Measurements from ENCODE around the gene NFILZ.

NFILZ gene

DNA sequence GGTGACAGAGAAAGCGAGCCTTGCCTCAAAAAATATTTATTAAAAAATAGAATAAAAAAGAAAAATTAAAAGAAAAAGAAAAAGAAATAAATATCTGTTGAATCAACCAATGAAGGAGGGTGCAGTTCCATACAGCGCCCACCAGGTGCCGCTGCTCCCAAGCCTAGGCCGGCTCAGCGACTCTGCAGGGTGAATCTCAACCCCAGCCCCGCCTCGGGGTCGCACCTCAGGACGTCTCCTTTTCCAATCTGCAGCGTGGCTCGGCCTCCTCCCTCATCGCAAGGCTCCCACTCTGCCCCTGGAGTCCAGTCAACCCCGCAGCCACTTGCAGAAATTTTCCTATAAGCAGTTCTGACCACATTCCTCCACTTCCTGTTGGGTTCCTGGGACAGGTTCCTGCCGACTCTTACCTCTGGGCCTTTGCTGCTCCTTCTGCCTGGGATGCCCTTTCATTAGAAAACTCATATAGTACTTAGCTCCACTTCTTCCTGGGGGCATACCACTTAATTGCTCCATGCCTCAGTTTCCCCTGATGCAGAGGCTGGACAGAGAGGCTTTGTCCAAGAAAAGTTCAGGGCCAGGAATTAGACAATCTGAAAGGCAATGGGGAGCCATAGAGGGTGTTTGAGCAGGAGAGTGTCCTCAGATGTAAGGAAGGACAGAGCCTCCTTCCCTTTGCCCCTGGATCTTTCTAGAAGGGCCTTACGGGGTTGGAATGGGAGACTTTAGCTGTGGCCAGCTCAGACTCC lies 24.3 kb downstream of the NFILZ start:
- Histone ChIP-seq H3K27me3 (ENCODE audit: low read length) (no peaks in the 10 kb centered on the region), H3K9me3 (ENCODE audit: insufficient read depth, low read length) (no peaks in the 10 kb centered on the region), H3K27ac (ENCODE audit: low read depth, low read length) (no peak overlapping the region), H3K4me3 (ENCODE audit: insufficient read depth, low read length, poor library complexity, severe bottlenecking) (no peak overlapping the region), H3K79me2 (ENCODE audit: insufficient read depth, low read length) (no peaks in the 10 kb centered on the region), H3F3A (ENCODE audit: insufficient read depth) (no peaks in the 10 kb centered on the region), H3K36me3 (ENCODE audit: low read length) (no peaks in the 10 kb centered on the region), H2AFZ (ENCODE audit: low read depth, low read length, severe bottlenecking) (no peak overlapping the region), H3K4me2 (ENCODE audit: low read depth, low read length, poor library complexity, severe bottlenecking) (peak overlapping the region; percentile 30), H3K9me2 (replicated peaks; ENCODE audit: insufficient read depth, low read length) (no peaks in the 10 kb centered on the region), H3K9ac (ENCODE audit: low read length) (no peak overlapping the region), H4K20me1 (ENCODE audit: low read depth, low read length) (no peaks in the 10 kb centered on the region)
- TF ChIP-seq, protein P1, sequence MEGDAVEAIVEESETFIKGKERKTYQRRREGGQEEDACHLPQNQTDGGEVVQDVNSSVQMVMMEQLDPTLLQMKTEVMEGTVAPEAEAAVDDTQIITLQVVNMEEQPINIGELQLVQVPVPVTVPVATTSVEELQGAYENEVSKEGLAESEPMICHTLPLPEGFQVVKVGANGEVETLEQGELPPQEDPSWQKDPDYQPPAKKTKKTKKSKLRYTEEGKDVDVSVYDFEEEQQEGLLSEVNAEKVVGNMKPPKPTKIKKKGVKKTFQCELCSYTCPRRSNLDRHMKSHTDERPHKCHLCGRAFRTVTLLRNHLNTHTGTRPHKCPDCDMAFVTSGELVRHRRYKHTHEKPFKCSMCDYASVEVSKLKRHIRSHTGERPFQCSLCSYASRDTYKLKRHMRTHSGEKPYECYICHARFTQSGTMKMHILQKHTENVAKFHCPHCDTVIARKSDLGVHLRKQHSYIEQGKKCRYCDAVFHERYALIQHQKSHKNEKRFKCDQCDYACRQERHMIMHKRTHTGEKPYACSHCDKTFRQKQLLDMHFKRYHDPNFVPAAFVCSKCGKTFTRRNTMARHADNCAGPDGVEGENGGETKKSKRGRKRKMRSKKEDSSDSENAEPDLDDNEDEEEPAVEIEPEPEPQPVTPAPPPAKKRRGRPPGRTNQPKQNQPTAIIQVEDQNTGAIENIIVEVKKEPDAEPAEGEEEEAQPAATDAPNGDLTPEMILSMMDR (IDR thresholded peaks at IDR 0.05; ENCODE audit: insufficient read depth, low read length, poor library complexity, severe bottlenecking), result peak; percentile 66
- no peak for TF ChIP-seq EZH2phosphoT487 (conservative IDR thresholded peaks at IDR 0.05; ENCODE audit: low read length)

DNA sequence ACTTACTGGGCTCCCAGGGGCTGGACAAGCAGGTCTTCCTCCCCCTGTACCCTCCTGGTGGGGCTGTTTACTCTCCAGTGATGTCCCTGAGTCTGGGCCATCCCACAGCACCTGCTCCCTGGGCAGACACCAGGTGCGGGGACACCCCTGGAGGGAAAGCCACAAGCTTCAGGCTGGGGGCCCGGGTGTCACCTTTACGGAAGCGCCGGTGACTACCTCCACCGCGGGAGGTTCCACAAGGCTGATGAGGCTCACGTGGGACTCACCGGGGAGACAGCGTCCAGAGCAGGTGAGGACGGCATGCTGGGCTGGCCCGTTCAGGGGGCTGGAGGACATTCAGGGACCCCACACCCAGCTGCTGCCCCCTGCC lies 24.9 kb downstream of the NFILZ start:
- Histone ChIP-seq H3K9ac (ENCODE audit: low read length) (no peak overlapping the region), H3K4me2 (ENCODE audit: low read depth, low read length, poor library complexity, severe bottlenecking) (no peak overlapping the region), H3K79me2 (ENCODE audit: insufficient read depth, low read length) (no peaks in the 10 kb centered on the region), H4K20me1 (ENCODE audit: low read depth, low read length) (no peaks in the 10 kb centered on the region), H3K9me2 (replicated peaks; ENCODE audit: insufficient read depth, low read length) (no peaks in the 10 kb centered on the region), H3K9me3 (ENCODE audit: insufficient read depth, low read length) (no peaks in the 10 kb centered on the region), H3K27ac (ENCODE audit: low read depth, low read length) (no peak overlapping the region), H3F3A (ENCODE audit: insufficient read depth) (no peaks in the 10 kb centered on the region), H3K27me3 (ENCODE audit: low read length) (no peaks in the 10 kb centered on the region), H2AFZ (ENCODE audit: low read depth, low read length, severe bottlenecking) (no peak overlapping the region), H3K36me3 (ENCODE audit: low read length) (no peaks in the 10 kb centered on the region), H3K4me3 (ENCODE audit: insufficient read depth, low read length, poor library complexity, severe bottlenecking) (no peak overlapping the region)
- TF ChIP-seq, protein P1 (IDR thresholded peaks at IDR 0.05; ENCODE audit: insufficient read depth, low read length, poor library complexity, severe bottlenecking), result no peak
- no peak for TF ChIP-seq EZH2phosphoT487 (conservative IDR thresholded peaks at IDR 0.05; ENCODE audit: low read length)

DNA sequence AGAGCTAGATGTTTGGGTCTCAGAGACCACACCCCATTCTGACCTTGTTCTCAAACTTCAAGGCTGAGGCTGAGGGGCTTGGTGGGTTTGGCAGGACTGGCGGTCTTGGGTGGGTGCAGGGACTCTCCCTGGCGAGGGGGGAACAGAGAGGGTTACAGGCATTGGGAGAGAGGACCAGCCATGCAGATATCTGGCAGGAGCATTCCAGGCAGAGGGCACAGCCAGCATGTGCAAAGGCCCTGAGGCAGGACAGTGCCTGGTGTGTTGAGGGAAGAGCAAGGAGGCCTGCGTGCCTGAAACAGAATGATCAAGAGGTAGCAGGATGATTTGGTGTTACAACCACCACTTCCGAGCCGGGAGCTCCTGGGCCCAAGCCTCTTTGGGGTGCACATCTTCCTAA lies 27.4 kb downstream of the NFILZ start:
- no peak overlapping the region for H3K27ac ChIP-seq (ENCODE audit: low read depth, low read length)
- H3K36me3 ChIP-seq (ENCODE audit: low read length), result no peaks in the 10 kb centered on the region
- no peaks in the 10 kb centered on the region for H3K27me3 ChIP-seq (ENCODE audit: low read length)
- no peak overlapping the region for H3K4me3 ChIP-seq (ENCODE audit: insufficient read depth, low read length, poor library complexity, severe bottlenecking)
- H3K79me2 ChIP-seq (ENCODE audit: insufficient read depth, low read length), result no peaks in the 10 kb centered on the region
- no peaks in the 10 kb centered on the region for H3F3A ChIP-seq (ENCODE audit: insufficient read depth)
- no peak overlapping the region for H3K4me2 ChIP-seq (ENCODE audit: low read depth, low read length, poor library complexity, severe bottlenecking)
- no peaks in the 10 kb centered on the region for H4K20me1 ChIP-seq (ENCODE audit: low read depth, low read length)
- H2AFZ ChIP-seq (ENCODE audit: low read depth, low read length, severe bottlenecking), result no peak overlapping the region
- no peaks in the 10 kb centered on the region for H3K9me3 ChIP-seq (ENCODE audit: insufficient read depth, low read length)
- no peak for TF ChIP-seq EZH2phosphoT487 (conservative IDR thresholded peaks at IDR 0.05; ENCODE audit: low read length)
- TF ChIP-seq, protein P1 (IDR thresholded peaks at IDR 0.05; ENCODE audit: insufficient read depth, low read length, poor library complexity, severe bottlenecking), result no peak
- no peak overlapping the region for H3K9ac ChIP-seq (ENCODE audit: low read length)
- no peaks in the 10 kb centered on the region for H3K9me2 ChIP-seq (replicated peaks; ENCODE audit: insufficient read depth, low read length)

Data from SU-DHL-6 (cell line).